PFSK-1 (cell line): Measurements from ENCODE around the gene EIF4G1.

ENCODE experiments used
- FOXP2 ChIP-seq: optimal IDR thresholded peaks from 2 replicates; pipeline ENCODE3; 2011; ENCODE audit warnings: borderline replicate concordance, control low read depth, inconsistent platforms; ENCODE audit not compliant: insufficient read depth; ENCODE audit errors: extremely low read length, extremely low read depth
- POLR2AphosphoS5 ChIP-seq: IDR thresholded peaks from 2 replicates; pipeline ENCODE4 v1.6.1; 2012; ENCODE audit warnings: low read depth, mild to moderate bottlenecking, control low read depth, low read length, moderate library complexity
- REST ChIP-seq, 2 experiments: IDR thresholded peaks; 2 replicates each; pipeline versions ENCODE4 v1.6.1 to v1.8.0; 2011 to 2012; ENCODE audit warnings: low read depth in 2 of 2, low read length in 2 of 2, control low read depth in 1 of 2, inconsistent platforms in 1 of 2, mild to moderate bottlenecking in 1 of 2, moderate library complexity in 1 of 2; ENCODE audit not compliant: insufficient read depth in 1 of 2
- SIN3A ChIP-seq: IDR thresholded peaks from 2 replicates; pipeline ENCODE4 v1.6.1; 2012; ENCODE audit warnings: mild to moderate bottlenecking, low read length, moderate library complexity, borderline replicate concordance; ENCODE audit not compliant: insufficient read depth
- TAF1 ChIP-seq: IDR thresholded peaks from 2 replicates; pipeline ENCODE4 v1.6.1; 2012; ENCODE audit warnings: low read length, control low read depth, borderline replicate concordance; ENCODE audit not compliant: insufficient read depth

EIF4G1 gene

GRCh38 chr3:184341925-184342324 lies 27.5 kb downstream of the EIF4G1 start:
- no peak for TF ChIP-seq TAF1
- no peak for TF ChIP-seq REST (IDR thresholded peaks at IDR 0.05; ENCODE audit: insufficient read depth in 1 of 2, low read depth in 2 of 2, low read length in 2 of 2)
- TF ChIP-seq SIN3A = no peak
- no peak for TF ChIP-seq FOXP2
- no peak for TF ChIP-seq POLR2AphosphoS5

- TF ChIP-seq REST (IDR thresholded peaks at IDR 0.05; ENCODE audit: insufficient read depth in 1 of 2, low read depth in 2 of 2, low read length in 2 of 2) (no peak), TAF1 (no peak), POLR2AphosphoS5 (no peak), FOXP2 (no peak), SIN3A (no peak)
Measured at GRCh38 chr3:184343200-184343876, 28.9 kb downstream of the EIF4G1 start.

GRCh38 chr3:184344579-184345316 lies 30.3 kb downstream of the EIF4G1 start:
- TF ChIP-seq REST (IDR thresholded peaks at IDR 0.05; ENCODE audit: insufficient read depth in 1 of 2, low read depth in 2 of 2, low read length in 2 of 2) (no peak), SIN3A (no peak), FOXP2 (no peak), POLR2AphosphoS5 (no peak), TAF1 (no peak)

- TF ChIP-seq REST (IDR thresholded peaks at IDR 0.05; ENCODE audit: insufficient read depth in 1 of 2, low read depth in 2 of 2, low read length in 2 of 2) (no peak), TAF1 (no peak), FOXP2 (no peak), SIN3A (no peak), POLR2AphosphoS5 (no peak)
Measured at GRCh38 chr3:184345317-184346144, 31.1 kb downstream of the EIF4G1 start.
